Glutamatergic neuron (in vitro differentiated cells): ENCODE data around the gene CCDC27. TPM values are rescaled to one million over a fixed set of nuclear protein-coding genes. Genes with fewer than 3 reads are reported as not detected.
A peak's percentile ranks its signal among the peaks of the same experiment; 100 is the strongest.

ENCODE experiments used
- DNase-seq: peaks from one replicate; pipeline ENCODE4 v3.0.0; 2022
- H3K27ac Mint-ChIP-seq: one replicate; pipeline ENCODE4 v1.8.0; 2020; ENCODE audit warnings: mild to moderate bottlenecking, mixed read lengths, inconsistent platforms; ENCODE audit not compliant: unreplicated experiment
- H3K27me3 Mint-ChIP-seq: one replicate; pipeline ENCODE4 v1.8.0; 2020; ENCODE audit warnings: mild to moderate bottlenecking, moderate library complexity, mixed read lengths, inconsistent platforms; ENCODE audit not compliant: unreplicated experiment
- H3K36me3 Mint-ChIP-seq: one replicate; pipeline ENCODE4 v1.8.0; 2020; ENCODE audit warnings: mild to moderate bottlenecking, mixed read lengths, inconsistent platforms; ENCODE audit not compliant: unreplicated experiment
- H3K4me1 Mint-ChIP-seq: one replicate; pipeline ENCODE4 v1.8.0; 2020; ENCODE audit warnings: mild to moderate bottlenecking, low read depth, mixed read lengths, inconsistent platforms; ENCODE audit not compliant: unreplicated experiment
- H3K4me3 Mint-ChIP-seq: one replicate; pipeline ENCODE4 v1.8.0; 2020; ENCODE audit warnings: mild to moderate bottlenecking, mixed read lengths, inconsistent platforms; ENCODE audit not compliant: unreplicated experiment
- H3K9me3 Mint-ChIP-seq: one replicate; pipeline ENCODE4 v1.8.0; 2020; ENCODE audit warnings: mild to moderate bottlenecking, moderate library complexity, mixed read lengths, inconsistent platforms; ENCODE audit not compliant: unreplicated experiment
- CTCF ChIP-seq: fragments of 200-600 bp; sonication (generic); IDR thresholded peaks from one replicate; pipeline ENCODE4 v1.5.0; 2021; ENCODE audit not compliant: partially characterized antibody, unreplicated experiment
- total RNA-seq: library from RNA; stranded (reverse); fragmentation: NEBNext Ultra II Directional; extraction: Animal tissue kit (Norgen Biotek cat#: 25700); gene quantifications from one replicate; pipeline ENCODE4 v1.2.1, GENCODE V29; 2021; ENCODE audit not compliant: unreplicated experiment

CCDC27 gene
- total RNA-seq, 1 donor from 2014 or later, result not detected

DNA sequence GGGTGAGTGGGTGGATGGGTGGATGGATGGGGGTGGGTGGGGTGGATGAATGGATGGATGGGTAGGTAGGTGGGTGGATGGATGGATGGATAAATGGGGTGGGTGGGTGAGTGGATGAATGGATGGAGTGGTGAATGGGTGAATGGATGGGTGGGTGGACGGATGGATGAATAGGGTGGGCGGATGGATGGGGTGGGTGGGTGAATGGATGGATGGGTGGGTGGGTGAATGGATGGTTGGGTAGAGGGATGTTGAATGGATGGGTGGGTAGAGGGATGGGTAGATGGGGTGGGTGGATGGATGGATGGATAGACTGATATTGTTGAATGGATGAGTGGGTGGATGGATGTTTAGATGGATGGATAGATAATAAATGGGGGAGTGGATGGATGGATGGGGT, 26.9 kb upstream of the CCDC27 start:
- Mint-ChIP-seq H3K4me3 (no peak overlapping the region), H3K27ac (no peak overlapping the region), H3K36me3 (no peaks in the 10 kb centered on the region), H3K27me3 (peaks cover 15% of the 10 kb centered on the region), H3K9me3 (peaks cover 6% of the 10 kb centered on the region), H3K4me1 (peaks cover 6% of the 10 kb centered on the region)
- no peak for TF ChIP-seq CTCF
- no peak for DNase-seq

DNA sequence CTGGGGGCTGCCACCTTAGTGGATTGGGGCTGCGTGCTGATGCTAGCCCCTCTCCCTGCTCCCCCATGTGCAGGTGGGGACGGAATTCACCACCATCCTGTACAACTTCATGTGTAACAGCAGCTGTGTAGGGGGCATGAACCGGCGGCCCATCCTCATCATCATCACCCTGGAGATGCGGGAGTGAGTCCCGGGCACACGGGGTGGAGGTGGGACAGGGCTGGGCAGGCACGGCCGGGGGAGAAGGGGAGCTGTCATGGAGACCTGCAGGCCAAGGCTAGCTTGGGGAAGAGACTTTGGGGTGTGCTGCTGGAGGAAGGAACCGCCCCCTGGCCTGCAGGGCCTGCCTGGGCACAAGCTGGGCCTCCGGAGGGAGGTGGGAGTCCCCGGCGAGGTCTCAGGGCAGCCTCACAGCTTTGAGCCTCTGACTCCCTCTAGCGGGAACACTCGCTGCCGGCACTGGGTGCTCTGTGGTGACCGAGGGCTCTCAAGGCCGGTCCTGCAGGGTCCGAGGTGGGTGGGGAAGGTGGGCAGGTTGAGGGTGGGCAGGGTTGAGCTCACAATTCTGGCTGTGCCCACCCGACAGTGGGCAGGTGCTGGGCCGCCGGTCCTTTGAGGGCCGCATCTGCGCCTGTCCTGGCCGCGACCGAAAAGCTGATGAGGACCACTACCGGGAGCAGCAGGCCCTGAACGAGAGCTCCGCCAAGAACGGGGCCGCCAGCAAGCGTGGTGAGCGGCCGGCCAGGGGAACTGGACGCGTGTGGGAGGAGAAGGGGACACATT, 25.0 kb upstream of the CCDC27 start:
- H3K27ac Mint-ChIP-seq, result no peak overlapping the region
- peaks cover 16% of the 10 kb centered on the region for H3K4me1 Mint-ChIP-seq
- peaks cover 7% of the 10 kb centered on the region for H3K9me3 Mint-ChIP-seq
- H3K4me3 Mint-ChIP-seq, result no peak overlapping the region
- TF ChIP-seq CTCF, result peak; percentile 17
- peak; percentile 65 for DNase-seq
- no peaks in the 10 kb centered on the region for H3K36me3 Mint-ChIP-seq
- peaks cover 16% of the 10 kb centered on the region for H3K27me3 Mint-ChIP-seq

DNA sequence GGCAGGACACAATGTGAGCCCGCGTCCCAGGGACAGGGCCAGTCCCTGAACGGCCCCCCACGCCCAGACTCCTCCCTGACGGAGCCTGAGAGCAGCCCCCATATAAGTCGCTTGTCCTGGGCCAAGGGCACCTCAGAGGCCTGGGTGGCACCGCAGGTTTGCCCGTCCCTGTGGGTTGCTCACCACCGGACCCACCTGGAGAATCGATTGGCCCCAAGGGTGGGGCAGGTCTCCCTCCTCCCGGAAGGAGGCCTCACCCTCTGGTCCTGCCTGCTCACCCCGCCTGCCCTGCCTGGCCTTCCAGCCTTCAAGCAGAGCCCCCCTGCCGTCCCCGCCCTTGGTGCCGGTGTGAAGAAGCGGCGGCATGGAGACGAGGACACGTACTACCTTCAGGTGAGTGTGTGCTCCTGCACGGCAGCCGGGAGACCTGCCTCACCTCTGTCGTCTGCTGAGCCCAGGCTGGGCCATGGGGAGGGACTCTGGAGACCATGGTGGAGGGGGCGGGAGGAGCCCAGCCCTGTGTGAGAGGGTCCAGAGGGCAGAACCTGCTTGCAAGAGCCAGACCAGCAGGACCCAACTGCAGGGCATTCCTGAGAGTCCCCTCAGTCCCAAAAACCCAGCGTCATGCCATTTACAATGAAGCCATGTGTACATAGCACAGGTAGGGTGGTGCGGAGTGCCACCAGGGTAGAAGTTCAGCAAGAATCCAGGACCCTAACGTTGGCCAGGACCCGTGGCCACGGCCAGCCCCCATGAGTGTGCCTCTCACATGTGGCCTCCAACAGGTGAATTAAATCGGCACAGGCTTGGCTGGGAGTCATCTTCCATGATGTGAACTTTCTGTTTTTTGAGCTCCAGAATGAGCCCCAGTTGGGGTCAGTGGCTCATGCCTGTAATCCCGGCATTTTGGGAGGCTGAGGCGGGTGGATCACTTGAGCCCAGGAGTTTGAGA, 24.1 kb upstream of the CCDC27 start:
- no peak for TF ChIP-seq CTCF
- peaks cover 7% of the 10 kb centered on the region for H3K9me3 Mint-ChIP-seq
- DNase-seq, result peak; percentile 9
- no peak overlapping the region for H3K4me3 Mint-ChIP-seq
- peaks cover 17% of the 10 kb centered on the region for H3K4me1 Mint-ChIP-seq
- H3K27me3 Mint-ChIP-seq, result peaks cover 16% of the 10 kb centered on the region
- H3K36me3 Mint-ChIP-seq, result no peaks in the 10 kb centered on the region
- H3K27ac Mint-ChIP-seq, result no peak overlapping the region

DNA sequence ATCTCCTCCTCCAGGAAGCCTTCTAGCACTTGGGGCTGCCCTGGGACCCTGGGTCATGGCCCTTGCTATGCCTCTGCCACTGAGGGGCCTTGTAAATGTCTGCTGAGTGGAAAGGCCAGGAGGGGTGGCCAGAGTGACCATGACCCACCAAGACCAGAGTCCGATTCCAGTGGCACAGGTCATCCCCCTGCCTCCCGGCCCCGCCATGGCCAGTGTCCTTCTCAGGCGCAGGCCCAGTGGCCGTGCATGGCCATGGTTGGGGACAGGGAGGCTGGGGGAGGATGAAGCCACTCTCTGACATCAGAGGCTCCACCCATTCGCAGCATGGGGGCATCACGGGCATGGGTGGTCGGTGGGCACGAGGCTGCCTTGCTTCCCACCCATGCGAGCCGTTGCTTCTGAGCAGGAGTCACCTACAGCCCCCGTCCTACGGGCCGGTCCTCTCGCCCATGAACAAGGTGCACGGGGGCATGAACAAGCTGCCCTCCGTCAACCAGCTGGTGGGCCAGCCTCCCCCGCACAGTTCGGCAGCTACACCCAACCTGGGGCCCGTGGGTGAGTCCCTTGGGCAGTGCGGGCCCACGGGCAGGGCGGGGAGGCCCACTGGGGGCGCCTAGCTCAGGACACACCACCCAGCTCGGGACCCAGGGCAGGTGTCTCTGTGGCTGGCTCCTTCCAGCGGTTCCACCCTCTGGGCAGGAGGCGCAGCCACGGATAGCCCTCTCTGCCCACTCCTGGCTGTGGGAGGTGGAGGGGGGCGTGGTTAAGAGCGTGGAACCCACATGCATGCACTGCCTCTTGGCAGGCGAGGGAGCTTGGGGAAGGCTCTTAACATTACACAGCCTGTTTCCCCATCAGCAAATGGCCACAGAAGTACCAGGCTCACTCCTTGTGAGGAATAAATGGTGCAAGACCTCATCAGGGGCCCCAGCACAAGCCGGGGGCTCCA, 22.4 kb upstream of the CCDC27 start:
- H3K9me3 Mint-ChIP-seq, result peaks cover 6% of the 10 kb centered on the region
- no peaks in the 10 kb centered on the region for H3K36me3 Mint-ChIP-seq
- no peak for TF ChIP-seq CTCF
- peak; percentile 17 for DNase-seq
- H3K4me3 Mint-ChIP-seq, result no peak overlapping the region
- no peak overlapping the region for H3K27ac Mint-ChIP-seq
- peaks cover 13% of the 10 kb centered on the region for H3K27me3 Mint-ChIP-seq
- H3K4me1 Mint-ChIP-seq, result peaks cover 22% of the 10 kb centered on the region
